NCI-H2107 treated with DMSO at 0.1 percent for 48 hours (cell line): ENCODE measurements around the gene PRPS1.
"Not testable (repeated sequence)": the region's sequence is repeated elsewhere in the genome, so short reads cannot be mapped to it uniquely, and the experiment has no call there.

Experiments used
- DNase-seq: peaks from one replicate; lab custom pipeline; 2025; ENCODE audit not compliant: unreplicated experiment; lab: John Stamatoyannopoulos, UW

The PRPS1 gene

DNA sequence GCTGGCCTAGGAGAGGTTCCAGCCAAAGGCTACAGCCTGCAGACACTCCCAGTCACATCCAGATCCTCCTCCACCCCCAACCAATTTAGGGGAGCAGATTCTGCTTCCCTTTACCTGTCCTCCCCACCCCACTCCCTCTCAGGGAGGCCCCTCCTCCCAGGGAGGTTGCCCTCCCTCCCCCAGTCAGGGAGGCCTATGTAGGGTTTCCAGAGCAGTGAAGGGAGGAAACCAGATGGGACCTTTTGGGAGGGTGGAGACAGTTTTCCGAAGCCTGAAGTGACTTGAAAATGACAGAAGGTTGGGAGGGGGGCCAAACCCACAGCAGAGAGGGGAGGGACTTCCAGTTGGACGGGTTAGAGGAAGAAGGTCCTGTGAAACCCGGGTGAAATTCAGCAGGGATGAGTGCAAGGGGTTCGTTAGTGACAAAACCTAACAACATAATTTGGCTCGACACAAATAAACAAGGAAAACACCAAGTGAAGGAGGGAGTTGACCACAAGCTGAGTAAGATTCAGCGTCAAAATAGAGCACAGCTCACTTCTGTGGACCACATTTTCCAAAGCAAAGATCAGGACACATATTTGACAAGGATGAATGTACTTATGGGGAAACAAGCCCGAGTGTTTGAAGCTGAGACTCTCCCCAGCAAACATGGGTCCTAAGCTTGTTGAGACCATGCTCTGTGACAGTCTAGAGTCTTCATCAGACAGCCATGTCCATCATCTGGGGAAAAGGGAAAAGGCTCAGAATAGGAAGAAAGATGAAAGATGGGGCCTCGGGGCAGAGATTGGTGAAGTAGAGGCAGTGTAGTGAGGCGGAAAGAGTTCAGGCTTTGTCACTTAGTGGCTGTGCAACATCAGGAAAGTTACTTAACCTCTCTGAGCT lies 46.4 kb downstream of the PRPS1 start:
- DNase-seq: no peak

- DNase-seq: no peak
These were observed 47.0 kb downstream of the PRPS1 start for GRCh38 chrX:107675365-107675654.

DNA sequence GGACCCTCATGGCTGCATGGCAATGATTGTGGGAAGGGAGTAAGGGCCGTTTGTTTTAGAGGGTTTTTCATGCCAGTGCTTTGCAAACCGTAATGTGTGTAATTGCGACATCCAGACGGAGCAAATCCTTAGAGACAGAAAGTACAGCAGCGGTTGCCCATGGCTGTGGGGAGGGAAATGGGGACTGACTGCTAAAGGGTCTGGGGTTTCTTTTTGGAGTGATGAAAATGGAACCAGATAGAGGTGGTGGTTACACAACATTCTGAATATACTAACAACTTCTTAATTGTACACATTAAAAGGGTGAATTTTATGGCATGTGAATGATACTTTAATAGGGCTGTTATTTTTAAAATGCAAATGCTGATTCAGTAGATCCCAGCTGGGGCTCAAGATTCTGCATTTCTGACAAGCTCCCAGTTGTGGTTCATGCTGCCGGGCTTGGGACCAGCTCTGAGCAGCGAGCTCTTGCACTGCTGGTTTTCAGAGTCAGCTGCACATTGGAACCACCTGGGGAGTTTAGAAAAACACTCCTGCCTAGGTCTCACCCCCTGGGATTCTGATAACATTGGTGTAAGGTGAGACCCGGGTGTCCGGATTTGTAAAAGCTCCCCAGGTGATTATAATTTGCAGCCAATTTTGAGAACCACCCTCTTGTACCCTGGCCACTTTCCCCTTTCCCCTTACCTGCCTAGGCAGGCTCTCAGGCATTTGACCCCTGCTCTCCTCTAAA lies 47.7 kb downstream of the PRPS1 start:
- peak; percentile 49 for DNase-seq

GRCh38 chrX:107676559-107677378 lies 48.5 kb downstream of the PRPS1 start:
- no peak for DNase-seq

DNA sequence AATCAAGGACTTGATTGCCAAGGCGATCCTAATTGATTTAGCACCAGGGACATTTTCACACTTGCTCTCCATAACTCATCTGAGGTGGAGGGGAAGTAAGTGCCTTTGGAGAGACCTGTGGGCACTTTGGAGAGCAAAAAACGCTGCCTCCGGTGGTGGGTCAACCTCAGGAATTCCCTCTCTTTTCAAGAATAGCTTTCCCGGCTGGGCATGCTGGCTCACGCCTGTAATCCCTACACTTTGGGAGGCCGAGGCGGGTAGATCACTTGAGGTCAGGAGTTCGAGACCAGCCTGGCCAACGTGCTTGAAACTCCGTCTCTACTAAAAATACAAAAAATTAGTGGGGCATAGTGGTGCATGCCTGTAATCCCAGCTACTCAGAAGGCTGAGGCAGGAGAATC lies 49.2 kb downstream of the PRPS1 start:
- DNase-seq: no peak

DNA sequence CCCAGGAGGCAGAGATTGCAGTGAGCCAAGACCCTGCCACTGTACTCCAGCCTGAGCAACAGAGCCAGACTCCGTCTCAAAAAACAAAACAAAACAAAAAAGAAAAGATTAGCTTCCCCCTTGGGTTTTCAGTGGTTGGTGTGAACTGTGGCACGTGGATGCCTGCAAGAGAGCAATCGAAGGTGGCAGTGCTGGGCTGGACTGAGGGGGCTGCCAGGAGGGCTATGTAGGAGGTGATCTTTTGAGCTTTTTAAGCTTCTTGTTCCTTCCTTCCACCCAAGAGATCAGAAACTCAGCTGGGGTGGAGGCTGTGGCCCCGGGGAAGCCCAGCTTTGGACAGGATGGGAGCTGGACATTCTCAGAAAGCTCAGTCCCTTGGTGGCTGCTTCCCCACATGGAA lies 49.6 kb downstream of the PRPS1 start:
- DNase-seq: no peak

GRCh38 chrX:107678957-107679740 lies 50.8 kb downstream of the PRPS1 start:
- DNase-seq: no peak

DNA sequence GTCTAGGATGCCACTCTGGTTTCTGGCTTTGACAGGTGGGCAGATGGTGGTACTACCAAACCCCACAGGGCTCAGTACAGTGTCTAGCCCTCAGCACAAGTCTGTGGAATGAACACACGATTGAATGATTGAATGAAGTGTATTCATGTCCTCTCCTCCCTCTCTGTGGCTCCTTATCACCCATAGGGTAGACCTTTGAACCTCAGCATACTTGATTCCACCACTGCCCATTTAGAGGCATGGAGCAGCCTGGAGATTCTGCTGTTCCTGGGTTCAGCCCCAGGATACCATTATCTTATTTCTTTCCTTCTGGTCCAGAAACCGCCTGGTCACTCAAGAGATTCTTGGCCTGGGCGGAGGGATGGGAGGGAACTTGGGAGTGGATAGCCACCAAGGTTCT lies 53.9 kb downstream of the PRPS1 start:
- DNase-seq: no peak

DNA sequence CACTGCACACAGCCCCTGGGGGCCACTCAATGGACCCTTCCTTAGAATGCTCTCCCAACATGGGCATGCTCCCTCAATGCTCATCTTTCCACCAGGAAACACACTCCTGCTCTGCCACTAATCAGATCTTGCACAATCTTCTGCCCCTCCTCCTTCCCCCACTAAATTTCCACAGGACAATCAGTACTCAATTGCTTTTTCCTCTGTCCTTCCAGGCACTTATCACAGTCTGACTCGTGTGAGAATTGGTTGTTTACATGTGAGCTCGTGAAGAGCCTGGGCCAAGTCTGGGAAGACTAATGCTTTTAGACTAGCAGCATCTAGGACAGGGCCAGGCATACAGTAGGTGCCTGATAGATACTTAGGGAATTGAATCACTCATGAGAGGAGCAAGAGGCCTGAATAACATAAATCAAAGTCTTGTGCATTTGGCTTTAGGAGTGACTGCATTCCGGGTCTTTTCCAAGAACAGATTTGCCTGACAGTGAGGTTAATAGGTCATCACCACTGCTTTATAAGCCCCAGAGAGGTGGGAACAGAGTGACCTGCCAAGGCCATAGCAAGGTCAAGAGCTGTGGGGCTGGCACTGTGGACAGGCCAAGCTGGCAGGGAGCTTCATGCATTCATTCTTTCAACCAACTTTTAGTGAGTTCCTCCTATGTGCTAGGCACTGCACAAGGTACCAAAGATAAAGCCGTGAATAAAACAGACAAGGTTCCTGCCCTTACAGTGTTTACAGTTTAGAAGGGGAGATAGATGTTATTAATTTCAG lies 55.0 kb downstream of the PRPS1 start:
- DNase-seq: no peak

DNA sequence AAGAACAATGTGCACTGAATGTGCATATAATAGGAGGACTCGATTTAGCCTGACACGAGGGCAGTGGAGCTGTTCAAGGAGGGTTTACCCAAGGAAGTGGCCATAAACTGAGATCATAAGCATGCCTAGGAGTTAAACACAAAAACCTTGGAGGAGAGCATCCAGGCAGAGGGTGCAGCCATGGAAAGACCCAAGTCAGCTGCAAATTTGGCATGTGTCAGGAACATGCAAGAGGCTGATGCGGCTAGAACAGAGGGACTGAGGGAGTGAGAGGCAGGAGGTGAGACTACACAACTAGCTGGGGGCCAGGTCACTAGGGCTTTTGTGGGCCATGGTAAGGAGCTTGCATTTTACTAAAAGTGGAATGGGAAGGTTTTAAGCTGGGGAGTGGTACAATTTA lies 55.6 kb downstream of the PRPS1 start:
- DNase-seq: no peak

- no peak for DNase-seq
These were observed 56.7 kb downstream of the PRPS1 start for GRCh38 chrX:107684956-107685385.

DNA sequence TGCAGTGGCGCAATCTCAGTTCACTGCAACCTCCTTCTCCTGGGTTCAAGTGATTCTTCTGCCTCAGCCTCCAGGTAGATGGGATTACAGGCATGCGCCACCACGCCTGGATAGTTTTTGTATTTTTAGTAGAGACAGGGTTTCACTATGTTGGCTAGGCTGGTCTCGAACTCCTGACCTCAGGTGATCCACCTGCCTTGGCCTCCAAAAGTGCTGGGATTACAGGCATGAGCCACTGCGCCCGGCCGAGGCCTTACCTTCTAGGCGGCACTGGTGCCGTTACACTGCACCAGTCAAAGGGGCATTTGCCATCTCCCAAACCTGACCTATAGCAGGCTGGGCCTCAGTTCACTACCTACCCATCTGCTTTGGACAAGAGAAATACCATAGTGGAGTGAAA lies 57.3 kb downstream of the PRPS1 start:
- not testable (repeated sequence) for DNase-seq

GRCh38 chrX:107686026-107686425 lies 57.7 kb downstream of the PRPS1 start:
- DNase-seq: no peak

DNA sequence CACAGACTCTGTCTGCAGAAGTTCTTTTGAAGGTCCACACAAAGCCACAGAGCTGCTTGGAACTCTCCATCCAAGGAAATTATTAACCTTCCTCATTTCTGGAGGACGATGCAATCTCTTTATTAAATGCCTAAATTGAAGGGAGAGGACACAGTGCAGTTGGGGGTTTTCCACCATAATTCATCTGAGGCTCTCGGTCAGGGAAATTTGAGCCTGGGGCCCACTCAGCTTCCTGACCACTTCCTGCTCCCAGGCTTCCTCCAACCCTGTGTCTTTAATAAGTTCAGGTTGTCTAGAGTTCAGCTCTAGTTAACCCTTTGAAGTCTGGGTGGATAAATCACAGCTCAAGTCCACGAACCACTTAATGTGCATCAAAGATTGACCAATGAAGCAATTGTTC lies 58.5 kb downstream of the PRPS1 start:
- DNase-seq: no peak

DNA sequence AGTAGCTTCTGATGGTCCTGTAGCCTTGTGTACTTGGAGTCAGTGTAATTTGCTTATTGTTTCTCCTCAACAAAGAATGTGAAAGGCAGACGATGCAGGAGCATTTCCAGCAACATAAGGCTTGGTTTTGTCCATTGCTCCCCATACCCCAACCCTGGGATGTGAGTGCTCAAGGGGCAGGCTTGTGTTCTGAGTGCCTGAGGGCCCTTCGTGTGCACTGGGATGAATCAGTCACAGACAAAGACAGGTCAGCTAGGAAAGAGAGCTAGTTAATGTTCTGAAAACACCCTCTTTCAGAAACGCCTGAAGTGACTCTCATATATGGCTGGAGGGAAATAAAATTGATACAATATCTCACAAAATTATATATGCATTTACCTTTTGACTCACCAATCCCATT lies 59.1 kb downstream of the PRPS1 start:
- DNase-seq: no peak

- no peak for DNase-seq
These were observed 62.7 kb downstream of the PRPS1 start for GRCh38 chrX:107691024-107691448.

DNA sequence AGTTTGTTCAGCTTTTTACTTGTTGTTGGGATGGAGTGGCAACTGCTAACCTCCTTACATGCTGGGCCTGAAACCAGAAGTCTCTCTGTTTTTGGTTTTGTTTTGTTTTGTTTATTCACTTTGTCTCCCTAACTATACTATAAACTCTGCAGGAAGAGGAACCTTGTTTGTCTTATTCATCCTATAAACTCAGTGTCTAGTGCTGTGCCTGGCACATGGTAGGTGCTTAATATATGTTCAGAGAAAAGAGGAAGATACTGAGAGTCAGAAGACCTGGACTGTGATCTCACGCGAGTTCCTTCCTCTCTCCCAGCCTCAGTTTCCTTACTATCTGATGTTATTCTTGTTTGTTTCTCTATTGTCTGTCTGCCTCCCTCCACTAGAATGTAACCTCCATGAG lies 71.3 kb downstream of the PRPS1 start:
- DNase-seq: no peak

- peak; percentile 55 for DNase-seq
These were observed 72.0 kb downstream of the PRPS1 start for GRCh38 chrX:107700317-107700774.
